Endothelial cell (in vitro differentiated cells): ENCODE measurements around the gene PTPRK. TPM values are rescaled to one million over a fixed set of nuclear protein-coding genes. Genes with fewer than 3 reads are reported as not detected.

ENCODE experiments used
- DNase-seq: peaks from one replicate; pipeline ENCODE4 v3.0.0; 2021; ENCODE audit warnings: low spot score
- H3K27ac Mint-ChIP-seq: one replicate; pipeline ENCODE4 v1.8.0; 2021; ENCODE audit warnings: mixed read lengths, inconsistent platforms; ENCODE audit not compliant: unreplicated experiment
- H3K27me3 Mint-ChIP-seq: one replicate; pipeline ENCODE4 v1.8.0; 2021; ENCODE audit warnings: mild to moderate bottlenecking, moderate library complexity, mixed read lengths, inconsistent platforms; ENCODE audit not compliant: unreplicated experiment
- H3K36me3 Mint-ChIP-seq: one replicate; pipeline ENCODE4 v1.8.0; 2021; ENCODE audit warnings: mild to moderate bottlenecking, low read depth, mixed read lengths, inconsistent platforms; ENCODE audit not compliant: unreplicated experiment
- H3K4me1 Mint-ChIP-seq: one replicate; pipeline ENCODE4 v1.8.0; 2021; ENCODE audit warnings: mild to moderate bottlenecking, mixed read lengths, inconsistent platforms; ENCODE audit not compliant: unreplicated experiment
- H3K4me3 Mint-ChIP-seq: one replicate; pipeline ENCODE4 v1.8.0; 2021; ENCODE audit warnings: mild to moderate bottlenecking, mixed read lengths, inconsistent platforms; ENCODE audit not compliant: unreplicated experiment
- H3K9me3 Mint-ChIP-seq: one replicate; pipeline ENCODE4 v1.8.0; 2021; ENCODE audit warnings: mixed read lengths, inconsistent platforms; ENCODE audit not compliant: unreplicated experiment
- total RNA-seq: library from RNA; stranded (reverse); fragmentation: NEBNext Ultra II Directional; extraction: Animal tissue kit (Norgen Biotek cat#: 25700); gene quantifications from one replicate; pipeline ENCODE4 v1.2.1, GENCODE V29; 2021; ENCODE audit not compliant: unreplicated experiment
- TF ChIP-seq, protein P1 (sequence below): fragments of 200-600 bp; sonication (generic); IDR thresholded peaks from one replicate; pipeline ENCODE4 v1.5.0; 2021; ENCODE audit warnings: antibody characterized with exemption; ENCODE audit not compliant: unreplicated experiment

The PTPRK gene
- total RNA-seq, 1 donor from 2014 or later, result 47.3 TPM

DNA sequence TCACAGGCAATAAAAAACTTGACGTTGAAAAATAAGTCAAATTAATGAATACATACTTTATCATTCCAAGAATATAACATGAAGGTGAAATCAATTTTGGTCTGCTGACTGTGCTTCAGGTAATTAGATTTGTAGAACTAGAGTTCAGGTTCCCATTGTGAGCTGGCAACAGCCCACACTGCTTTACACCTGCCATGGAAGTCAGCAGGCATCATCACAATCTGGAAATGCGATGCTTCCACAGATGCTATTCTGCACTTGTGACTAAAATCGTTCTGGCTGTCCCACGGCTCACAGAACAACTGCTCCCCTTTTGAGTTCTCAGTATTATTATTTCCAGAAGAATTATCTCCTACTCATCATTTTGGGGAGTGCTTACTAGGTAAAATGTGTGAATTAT lies 556.9 kb downstream of the PTPRK start:
- no peaks in the 10 kb centered on the region for H3K9me3 Mint-ChIP-seq
- TF ChIP-seq, protein P1, sequence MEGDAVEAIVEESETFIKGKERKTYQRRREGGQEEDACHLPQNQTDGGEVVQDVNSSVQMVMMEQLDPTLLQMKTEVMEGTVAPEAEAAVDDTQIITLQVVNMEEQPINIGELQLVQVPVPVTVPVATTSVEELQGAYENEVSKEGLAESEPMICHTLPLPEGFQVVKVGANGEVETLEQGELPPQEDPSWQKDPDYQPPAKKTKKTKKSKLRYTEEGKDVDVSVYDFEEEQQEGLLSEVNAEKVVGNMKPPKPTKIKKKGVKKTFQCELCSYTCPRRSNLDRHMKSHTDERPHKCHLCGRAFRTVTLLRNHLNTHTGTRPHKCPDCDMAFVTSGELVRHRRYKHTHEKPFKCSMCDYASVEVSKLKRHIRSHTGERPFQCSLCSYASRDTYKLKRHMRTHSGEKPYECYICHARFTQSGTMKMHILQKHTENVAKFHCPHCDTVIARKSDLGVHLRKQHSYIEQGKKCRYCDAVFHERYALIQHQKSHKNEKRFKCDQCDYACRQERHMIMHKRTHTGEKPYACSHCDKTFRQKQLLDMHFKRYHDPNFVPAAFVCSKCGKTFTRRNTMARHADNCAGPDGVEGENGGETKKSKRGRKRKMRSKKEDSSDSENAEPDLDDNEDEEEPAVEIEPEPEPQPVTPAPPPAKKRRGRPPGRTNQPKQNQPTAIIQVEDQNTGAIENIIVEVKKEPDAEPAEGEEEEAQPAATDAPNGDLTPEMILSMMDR, result no peak
- no peak for DNase-seq
- H3K27me3 Mint-ChIP-seq, result no peaks in the 10 kb centered on the region
- no peak overlapping the region for H3K4me3 Mint-ChIP-seq
- no peaks in the 10 kb centered on the region for H3K36me3 Mint-ChIP-seq
- peaks cover 2% of the 10 kb centered on the region for H3K4me1 Mint-ChIP-seq
- H3K27ac Mint-ChIP-seq, result no peak overlapping the region

DNA sequence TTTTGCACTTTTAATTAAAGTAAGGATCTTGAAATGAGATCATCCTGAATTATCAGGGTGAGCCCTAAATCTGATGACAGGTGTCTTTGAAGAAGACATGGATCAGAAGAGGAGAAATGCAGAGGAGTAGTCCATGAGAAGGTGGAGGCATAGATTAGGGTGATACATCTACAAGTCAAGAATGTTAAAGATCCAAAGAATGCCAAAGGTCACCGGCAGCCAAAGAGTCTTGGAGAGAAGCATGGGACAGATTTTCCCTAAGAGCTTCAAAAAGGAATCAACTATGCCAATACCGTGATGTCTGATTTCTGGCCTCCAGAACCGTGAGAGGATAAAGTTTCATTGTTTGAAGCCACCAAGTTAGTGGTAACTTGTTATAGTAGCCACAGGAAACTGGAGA lies 560.5 kb downstream of the PTPRK start:
- peaks cover 2% of the 10 kb centered on the region for H3K27me3 Mint-ChIP-seq
- H3K27ac Mint-ChIP-seq, result no peak overlapping the region
- TF ChIP-seq, protein P1, result no peak
- no peak overlapping the region for H3K4me3 Mint-ChIP-seq
- no peaks in the 10 kb centered on the region for H3K4me1 Mint-ChIP-seq
- no peak for DNase-seq
- no peaks in the 10 kb centered on the region for H3K9me3 Mint-ChIP-seq
- H3K36me3 Mint-ChIP-seq, result no peaks in the 10 kb centered on the region

DNA sequence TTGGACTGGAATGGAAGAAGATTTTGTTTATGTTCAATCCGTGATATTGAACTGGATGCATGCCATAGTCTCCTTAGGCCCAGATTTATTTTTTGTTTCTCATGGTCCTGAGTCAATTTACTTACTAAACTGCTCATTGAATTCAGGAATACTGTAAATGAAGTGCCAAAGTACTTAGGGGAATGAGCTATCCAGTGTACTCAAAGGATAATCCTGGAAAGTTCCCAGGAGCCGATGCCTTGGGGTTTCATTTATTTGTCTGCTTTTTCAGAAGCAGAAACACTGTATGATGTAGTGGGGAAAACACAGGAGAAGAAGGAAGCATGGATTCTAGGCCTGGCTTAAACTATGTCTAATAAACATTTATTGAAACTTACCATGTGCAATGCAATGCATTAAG lies 563.4 kb downstream of the PTPRK start:
- H3K27ac Mint-ChIP-seq, result no peak overlapping the region
- TF ChIP-seq, protein P1, result no peak

DNA sequence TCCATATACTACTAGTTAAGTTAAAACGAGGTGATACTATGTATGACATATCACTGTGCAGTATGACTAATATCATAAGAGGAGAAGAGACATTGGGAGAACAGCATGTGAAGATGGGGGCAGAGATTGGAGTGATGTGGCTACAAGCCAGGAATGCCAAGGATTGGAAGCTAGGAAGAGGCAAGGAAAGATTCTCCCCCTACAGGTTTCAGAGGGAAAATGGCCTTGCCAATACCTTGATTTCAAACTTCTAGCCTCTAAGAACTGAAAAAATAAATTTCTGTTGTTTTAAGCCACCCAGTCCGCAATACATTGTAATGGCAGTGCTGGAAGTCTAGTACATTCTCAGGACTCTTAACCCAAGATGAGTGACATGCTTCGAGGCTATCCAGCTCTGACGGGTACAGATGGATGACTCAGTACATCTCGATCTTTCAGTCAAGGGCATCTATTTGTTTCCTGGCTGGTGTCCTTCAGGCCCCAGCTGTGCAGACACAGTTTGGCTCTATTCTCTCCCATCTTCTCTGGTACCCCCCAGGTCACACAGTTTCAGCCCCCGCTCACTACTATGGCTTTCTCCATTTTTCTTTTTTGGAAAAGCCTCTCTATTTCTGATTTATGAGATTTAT lies 564.0 kb downstream of the PTPRK start:
- no peaks in the 10 kb centered on the region for H3K9me3 Mint-ChIP-seq
- no peak overlapping the region for H3K27ac Mint-ChIP-seq
- peaks cover 2% of the 10 kb centered on the region for H3K27me3 Mint-ChIP-seq
- H3K4me3 Mint-ChIP-seq, result no peak overlapping the region
- H3K4me1 Mint-ChIP-seq, result peaks cover 7% of the 10 kb centered on the region
- DNase-seq, result no peak
- TF ChIP-seq, protein P1, result no peak
- no peaks in the 10 kb centered on the region for H3K36me3 Mint-ChIP-seq

More for the DNA sequence above, 563.4 kb downstream of the PTPRK start:
- Mint-ChIP-seq H3K9me3 (no peaks in the 10 kb centered on the region), H3K27me3 (peaks cover 2% of the 10 kb centered on the region), H3K4me3 (no peak overlapping the region), H3K36me3 (no peaks in the 10 kb centered on the region), H3K4me1 (peaks cover 1% of the 10 kb centered on the region)
- DNase-seq, result no peak

DNA sequence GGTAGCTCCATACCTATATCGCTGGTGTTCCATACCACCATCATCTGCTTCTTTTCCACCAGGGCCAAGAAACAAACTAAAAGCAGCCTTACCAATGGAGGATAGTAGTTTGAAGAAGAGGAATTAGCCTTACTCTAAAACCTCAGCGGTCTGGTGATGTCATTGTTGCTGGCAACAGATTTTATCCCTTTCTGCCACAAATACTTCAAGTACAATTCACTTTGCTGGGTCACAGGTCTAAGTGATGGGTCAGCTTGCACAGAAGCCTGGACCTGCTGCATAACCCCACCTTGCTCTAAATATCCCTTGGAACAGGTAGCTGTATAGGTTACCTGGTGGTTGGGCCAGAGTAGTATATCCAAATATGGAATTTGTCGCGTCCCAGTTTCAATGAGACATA lies 566.3 kb downstream of the PTPRK start:
- Mint-ChIP-seq H3K4me1 (peaks cover 15% of the 10 kb centered on the region), H3K9me3 (no peaks in the 10 kb centered on the region), H3K27me3 (peaks cover 2% of the 10 kb centered on the region), H3K27ac (no peak overlapping the region), H3K36me3 (no peaks in the 10 kb centered on the region), H3K4me3 (no peak overlapping the region)
- no peak for DNase-seq
- TF ChIP-seq, protein P1, result no peak
